T47D (cell line): ENCODE measurements around the gene TGFB2.

ENCODE experiments used
- DNase-seq, 2 experiments: peaks; one replicate each; pipeline versions ENCODE4 v3.0.0 to v3.0.0-alpha.2; 2011 to 2012; ENCODE audit warnings: low read depth in 1 of 2, low spot score in 1 of 2
- JUND ChIP-seq: IDR thresholded peaks from 2 replicates; pipeline ENCODE4 v1.6.1; 2012; ENCODE audit warnings: low read depth
- in situ Hi-C: cut with HindIII; loops from 2 replicates; pipeline ENCODE4 v1.10.0; 2016; ENCODE audit warnings: low sequenced_read_pairs, low pct_unique_long_range_greater_than_20kb

Gene TGFB2

GRCh38 chr1:218342091-218342490 is 3.0 kb upstream of the TGFB2 start:
- no peak for TF ChIP-seq JUND
- DNase-seq = no peak
- in situ Hi-C loops = no loop called here

GRCh38 chr1:218345673-218346390 is 696 bp downstream of the TGFB2 start:
- TF ChIP-seq JUND = no peak
- peak in 1 of 2 experiments; percentile 80 for DNase-seq
- in situ Hi-C loops = no loop called here

- in situ Hi-C loops = no loop called here
- DNase-seq = no peak
- no peak for TF ChIP-seq JUND
These were observed 1.5 kb downstream of the TGFB2 start for GRCh38 chr1:218346391-218347204.

GRCh38 chr1:218347336-218347722 is 2.2 kb downstream of the TGFB2 start:
- in situ Hi-C loops = no loop called here
- TF ChIP-seq JUND = no peak
- no peak for DNase-seq

GRCh38 chr1:218347723-218348627 is 2.8 kb downstream of the TGFB2 start:
- DNase-seq = peak; percentile 55 to 72
- in situ Hi-C loops = no loop called here
- no peak for TF ChIP-seq JUND

GRCh38 chr1:218348628-218349071 is 3.5 kb downstream of the TGFB2 start:
- TF ChIP-seq JUND = no peak
- DNase-seq = no peak
- in situ Hi-C loops = no loop called here

GRCh38 chr1:218349348-218350034 is 4.4 kb downstream of the TGFB2 start:
- DNase-seq = no peak
- TF ChIP-seq JUND = no peak; the same call in 1 of the 2 replicates
- in situ Hi-C loops = no loop called here

GRCh38 chr1:218350035-218350525 is 4.9 kb downstream of the TGFB2 start:
- TF ChIP-seq JUND = no peak
- in situ Hi-C loops = no loop called here
- no peak for DNase-seq

GRCh38 chr1:218350801-218351266 is 5.7 kb downstream of the TGFB2 start:
- no peak for DNase-seq
- in situ Hi-C loops = no loop called here
- TF ChIP-seq JUND = no peak

- no peak for DNase-seq
- no peak for TF ChIP-seq JUND
- in situ Hi-C loops = no loop called here
These were observed 6.4 kb downstream of the TGFB2 start for GRCh38 chr1:218351391-218352074.

GRCh38 chr1:218352075-218352438 is 6.9 kb downstream of the TGFB2 start:
- no peak for DNase-seq
- in situ Hi-C loops = no loop called here
- no peak for TF ChIP-seq JUND
